Neural progenitor cell (in vitro differentiated cells): ENCODE data around the gene TEX35. TPM values are rescaled to one million over a fixed set of nuclear protein-coding genes. Genes with fewer than 3 reads are reported as not detected.

ENCODE experiments used
- DNase-seq: peaks from one replicate; pipeline ENCODE4 v3.0.0-alpha.2; 2016; ENCODE audit warnings: low spot score
- H2AFZ ChIP-seq: fragments of 200-600 bp; sonication (generic); replicated peaks from 2 replicates; pipeline ENCODE4 v1.6.1; 2016; ENCODE audit warnings: antibody characterized with exemption
- H3F3A ChIP-seq: fragments of 200-600 bp; sonication (generic); 2 replicates; pipeline ENCODE4 v1.6.1; 2016; ENCODE audit warnings: antibody characterized with exemption, low read depth
- H3K27ac ChIP-seq: fragments of 200-600 bp; sonication (generic); 2 replicates; pipeline ENCODE4 v1.5.1; 2016; ENCODE audit warnings: mild to moderate bottlenecking
- H3K27me3 ChIP-seq: fragments of 200-600 bp; sonication (generic); 2 replicates; pipeline ENCODE4 v1.6.1; 2016; ENCODE audit warnings: mild to moderate bottlenecking, moderate library complexity
- H3K36me3 ChIP-seq: fragments of 200-600 bp; sonication (generic); 2 replicates; pipeline ENCODE4 v1.5.1; 2016
- H3K4me1 ChIP-seq: fragments of 200-600 bp; sonication (generic); 2 replicates; pipeline ENCODE4 v1.6.1; 2016; ENCODE audit warnings: mixed run types
- H3K4me2 ChIP-seq: fragments of 200-600 bp; sonication (generic); 2 replicates; pipeline ENCODE4 v1.6.1; 2016
- H3K4me3 ChIP-seq: fragments of 200-600 bp; sonication (generic); 2 replicates; pipeline ENCODE4 v1.5.1; 2016
- H3K79me2 ChIP-seq: fragments of 200-600 bp; sonication (generic); 2 replicates; pipeline ENCODE4 v1.6.1; 2016; ENCODE audit warnings: low read depth
- H3K9ac ChIP-seq: fragments of 200-600 bp; sonication (generic); 2 replicates; pipeline ENCODE4 v1.6.1; 2016
- H3K9me3 ChIP-seq: fragments of 200-600 bp; sonication (generic); 2 replicates; pipeline ENCODE4 v1.5.1; 2016; ENCODE audit warnings: low read depth
- H4K20me1 ChIP-seq: fragments of 200-600 bp; sonication (generic); 2 replicates; pipeline ENCODE4 v1.6.1; 2016; ENCODE audit warnings: low read depth
- H3K27ac Mint-ChIP-seq: 3 replicates; pipeline ENCODE4 v1.8.0; 2021; ENCODE audit warnings: mixed read lengths
- H3K27me3 Mint-ChIP-seq: 2 replicates; pipeline ENCODE4 v1.8.0; 2022; ENCODE audit warnings: low read depth, mild to moderate bottlenecking, inconsistent platforms, moderate library complexity, mixed read lengths; ENCODE audit not compliant: insufficient read depth
- H3K36me3 Mint-ChIP-seq: 3 replicates; pipeline ENCODE4 v1.8.0; 2021; ENCODE audit warnings: mixed read lengths
- H3K4me1 Mint-ChIP-seq: 3 replicates; pipeline ENCODE4 v1.8.0; 2021; ENCODE audit warnings: mixed read lengths
- H3K4me3 Mint-ChIP-seq: 3 replicates; pipeline ENCODE4 v1.8.0; 2021; ENCODE audit warnings: mild to moderate bottlenecking, moderate library complexity, mixed read lengths
- H3K9me3 Mint-ChIP-seq: 3 replicates; pipeline ENCODE4 v1.8.0; 2020; ENCODE audit warnings: mixed read lengths
- CTCF ChIP-seq: fragments of 200-600 bp; sonication (generic); IDR thresholded peaks from 2 replicates; pipeline ENCODE4 v1.5.1; 2017; ENCODE audit warnings: antibody characterized with exemption, mild to moderate bottlenecking
- EZH2 ChIP-seq: fragments of 200-600 bp; sonication (generic); IDR thresholded peaks from 2 replicates; pipeline ENCODE4 v1.6.1; 2017; ENCODE audit warnings: antibody characterized with exemption, mild to moderate bottlenecking, moderate library complexity
- EZH2phosphoT487 ChIP-seq: fragments of 200-600 bp; sonication (generic); IDR thresholded peaks from 2 replicates; pipeline ENCODE4 v1.6.1; 2017; ENCODE audit warnings: antibody characterized with exemption
- total RNA-seq: library from RNA; depleted of rRNA; stranded (reverse); fragments of >200 nt; gene quantifications from 2 replicates; pipeline ENCODE4 v1.2.3, GENCODE V29; 2015; ENCODE audit warnings: low replicate concordance

The TEX35 gene
- total RNA-seq, 1 donor from 2014 or later: not detected

DNA sequence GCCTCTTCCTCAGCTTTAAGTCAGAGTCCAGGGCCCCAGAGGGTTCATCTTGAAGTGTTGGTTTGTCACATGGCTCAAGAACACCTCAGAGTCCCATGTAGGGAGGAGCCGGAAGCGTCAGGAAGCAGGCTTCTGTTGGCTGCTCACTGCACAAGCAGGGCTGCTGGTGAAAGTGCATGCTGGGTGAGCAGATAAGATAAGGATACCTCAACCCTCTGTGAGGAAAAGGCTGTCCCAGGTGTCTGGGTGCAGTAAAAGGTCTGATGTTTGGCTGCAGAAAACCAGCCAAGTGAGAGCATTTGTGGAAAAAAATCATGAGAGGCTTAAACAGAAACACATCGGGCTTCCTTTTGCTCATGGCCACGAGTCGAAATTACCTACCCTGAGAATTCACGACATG, 6.2 kb upstream of the TEX35 start:
- Histone ChIP-seq H3K9me3 (no peaks in the 10 kb centered on the region), H3F3A (no peaks in the 10 kb centered on the region), H3K9ac (no peak overlapping the region), H4K20me1 (no peaks in the 10 kb centered on the region), H3K4me1 (no peaks in the 10 kb centered on the region), H2AFZ (no peak overlapping the region), H3K27me3 (no peaks in the 10 kb centered on the region), H3K27ac (no peak overlapping the region), H3K36me3 (no peaks in the 10 kb centered on the region), H3K4me2 (no peak overlapping the region), H3K4me3 (no peak overlapping the region), H3K79me2 (no peaks in the 10 kb centered on the region)
- no peaks in the 10 kb centered on the region for H3K36me3 Mint-ChIP-seq
- no peaks in the 10 kb centered on the region for H3K4me1 Mint-ChIP-seq
- DNase-seq: no peak
- no peaks in the 10 kb centered on the region for H3K9me3 Mint-ChIP-seq
- H3K27ac Mint-ChIP-seq: no peak overlapping the region
- no peak overlapping the region for H3K4me3 Mint-ChIP-seq
- TF ChIP-seq EZH2 (no peak), CTCF (no peak), EZH2phosphoT487 (no peak)
- H3K27me3 Mint-ChIP-seq: peaks cover 9% of the 10 kb centered on the region

DNA sequence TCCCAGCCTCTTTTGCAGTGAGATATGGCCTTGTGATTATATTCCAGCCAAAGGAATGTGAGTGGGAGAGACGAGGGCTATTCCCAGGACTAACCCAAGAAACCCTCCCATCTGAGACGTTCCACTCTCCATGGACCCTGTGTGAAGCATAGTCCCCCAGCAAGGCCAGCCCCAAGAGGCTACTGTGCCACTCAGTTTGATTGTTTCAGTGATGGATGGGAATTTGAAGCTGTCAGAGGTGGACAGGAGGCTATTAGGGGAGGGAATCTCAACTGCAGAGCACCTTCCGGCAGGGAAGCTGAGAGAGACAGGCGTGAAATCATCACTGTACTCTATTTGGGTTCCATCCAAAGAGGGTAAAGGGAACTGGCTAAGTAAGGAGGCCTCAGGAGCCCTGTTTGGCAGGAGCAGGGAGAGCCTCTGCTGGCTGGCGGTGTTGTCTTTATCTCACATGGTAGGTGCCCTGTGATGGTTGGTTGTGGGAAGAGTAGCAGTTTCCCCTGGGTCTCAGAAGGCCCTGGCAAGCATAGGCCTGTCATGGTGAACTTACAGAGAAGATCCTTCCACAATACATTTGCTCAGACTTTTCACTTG, 3.4 kb upstream of the TEX35 start:
- DNase-seq: no peak
- H3K36me3 Mint-ChIP-seq: no peaks in the 10 kb centered on the region
- no peaks in the 10 kb centered on the region for H3K4me1 ChIP-seq
- H2AFZ ChIP-seq: no peak overlapping the region
- no peaks in the 10 kb centered on the region for H3K27me3 ChIP-seq
- H3K9me3 Mint-ChIP-seq: no peaks in the 10 kb centered on the region
- no peak overlapping the region for H3K27ac ChIP-seq
- no peak overlapping the region for H3K4me3 Mint-ChIP-seq
- H3K36me3 ChIP-seq: no peaks in the 10 kb centered on the region
- peaks cover 9% of the 10 kb centered on the region for H3K27me3 Mint-ChIP-seq
- no peak overlapping the region for H3K27ac Mint-ChIP-seq
- no peaks in the 10 kb centered on the region for H4K20me1 ChIP-seq
- no peak overlapping the region for H3K9ac ChIP-seq
- no peaks in the 10 kb centered on the region for H3F3A ChIP-seq
- H3K4me2 ChIP-seq: no peak overlapping the region
- no peaks in the 10 kb centered on the region for H3K9me3 ChIP-seq
- H3K4me3 ChIP-seq: no peak overlapping the region
- peaks cover 4% of the 10 kb centered on the region for H3K4me1 Mint-ChIP-seq
- TF ChIP-seq EZH2: no peak
- TF ChIP-seq EZH2phosphoT487: no peak
- TF ChIP-seq CTCF: no peak
- no peaks in the 10 kb centered on the region for H3K79me2 ChIP-seq

DNA sequence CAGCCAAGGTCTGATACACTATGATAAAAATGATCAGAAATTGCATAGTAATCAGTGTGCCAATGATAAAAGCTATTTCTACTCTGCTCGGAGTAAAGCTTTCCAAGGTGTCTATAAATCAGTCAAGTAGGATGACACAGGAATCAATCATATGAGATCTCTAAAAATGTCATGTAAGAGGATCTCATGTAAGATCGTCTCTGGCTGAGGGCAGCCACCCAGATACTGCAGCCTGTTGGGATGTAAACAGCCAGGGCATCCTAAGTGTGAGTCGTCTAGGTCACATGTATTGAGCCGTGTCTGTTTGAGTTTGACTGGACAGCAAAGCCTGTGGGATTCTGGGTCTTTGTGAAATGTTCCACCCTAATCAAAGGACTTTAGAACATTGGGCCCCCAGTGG, 2.8 kb upstream of the TEX35 start:
- Mint-ChIP-seq H3K27ac (no peak overlapping the region), H3K4me1 (peaks cover 4% of the 10 kb centered on the region), H3K4me3 (no peak overlapping the region), H3K27me3 (peaks cover 9% of the 10 kb centered on the region), H3K36me3 (no peaks in the 10 kb centered on the region), H3K9me3 (no peaks in the 10 kb centered on the region)
- no peak for TF ChIP-seq EZH2
- TF ChIP-seq CTCF: no peak
- TF ChIP-seq EZH2phosphoT487: no peak
- H3K9ac ChIP-seq: no peak overlapping the region
- no peak overlapping the region for H2AFZ ChIP-seq
- no peaks in the 10 kb centered on the region for H4K20me1 ChIP-seq
- no peaks in the 10 kb centered on the region for H3K9me3 ChIP-seq
- H3F3A ChIP-seq: no peaks in the 10 kb centered on the region
- no peak overlapping the region for H3K4me2 ChIP-seq
- no peak overlapping the region for H3K27ac ChIP-seq
- H3K79me2 ChIP-seq: no peaks in the 10 kb centered on the region
- no peaks in the 10 kb centered on the region for H3K4me1 ChIP-seq
- no peaks in the 10 kb centered on the region for H3K27me3 ChIP-seq
- H3K36me3 ChIP-seq: no peaks in the 10 kb centered on the region
- DNase-seq: no peak
- no peak overlapping the region for H3K4me3 ChIP-seq
